Upper lobe of left lung (tissue), 4 donors: ENCODE results near the gene ARHGAP24.

ENCODE experiments used
- EP300 ChIP-seq, 4 donors: sonication (generic); formaldehyde crosslinking; IDR thresholded peaks; one replicate each; pipeline ENCODE4 v1.5.1; 2017; ENCODE audit warnings: antibody characterized with exemption in 4 of 4, control low read depth in 2 of 4
- POLR2A ChIP-seq, 4 donors: fragments of 450-650 bp; IDR thresholded peaks; one replicate each; pipeline ENCODE4 v1.5.1; 2016 to 2017; ENCODE audit warnings: antibody characterized with exemption in 4 of 4, mild to moderate bottlenecking in 2 of 4
- POLR2AphosphoS5 ChIP-seq, 2 donors: sonication (generic); formaldehyde crosslinking; IDR thresholded peaks; one replicate each; pipeline ENCODE4 v1.5.1; 2017; ENCODE audit warnings: antibody characterized with exemption in 2 of 2
- TF ChIP-seq, protein P1 (sequence below), 6 experiments: fragments of 450-650 bp in 4 of 6; fragments of 200-600 bp in 2 of 6; sonication (generic) in 2 of 6; IDR thresholded peaks; one replicate each; pipeline ENCODE4 v1.5.1; 2016 to 2019; ENCODE audit warnings: antibody characterized with exemption in 6 of 6

DNA sequence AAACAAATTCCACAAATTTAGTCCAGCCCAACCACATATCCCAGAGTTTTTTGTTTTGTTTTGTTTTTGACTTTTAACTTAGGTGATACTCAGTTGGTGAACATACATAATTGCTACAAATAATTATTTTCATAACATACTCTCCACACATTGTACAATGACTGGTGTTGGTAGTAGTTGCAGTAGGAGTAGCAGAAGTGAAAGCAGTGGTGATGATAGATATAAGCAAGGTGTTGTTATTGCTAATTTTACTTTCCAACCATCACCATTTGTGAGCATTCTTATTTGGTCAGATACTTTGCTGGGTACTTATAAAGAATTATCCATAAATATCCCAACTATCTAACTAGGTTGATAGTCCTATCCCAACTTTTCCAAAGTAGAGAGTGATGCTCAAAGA lies 47.3 kb downstream of the ARHGAP24 start:
- TF ChIP-seq, protein P1, sequence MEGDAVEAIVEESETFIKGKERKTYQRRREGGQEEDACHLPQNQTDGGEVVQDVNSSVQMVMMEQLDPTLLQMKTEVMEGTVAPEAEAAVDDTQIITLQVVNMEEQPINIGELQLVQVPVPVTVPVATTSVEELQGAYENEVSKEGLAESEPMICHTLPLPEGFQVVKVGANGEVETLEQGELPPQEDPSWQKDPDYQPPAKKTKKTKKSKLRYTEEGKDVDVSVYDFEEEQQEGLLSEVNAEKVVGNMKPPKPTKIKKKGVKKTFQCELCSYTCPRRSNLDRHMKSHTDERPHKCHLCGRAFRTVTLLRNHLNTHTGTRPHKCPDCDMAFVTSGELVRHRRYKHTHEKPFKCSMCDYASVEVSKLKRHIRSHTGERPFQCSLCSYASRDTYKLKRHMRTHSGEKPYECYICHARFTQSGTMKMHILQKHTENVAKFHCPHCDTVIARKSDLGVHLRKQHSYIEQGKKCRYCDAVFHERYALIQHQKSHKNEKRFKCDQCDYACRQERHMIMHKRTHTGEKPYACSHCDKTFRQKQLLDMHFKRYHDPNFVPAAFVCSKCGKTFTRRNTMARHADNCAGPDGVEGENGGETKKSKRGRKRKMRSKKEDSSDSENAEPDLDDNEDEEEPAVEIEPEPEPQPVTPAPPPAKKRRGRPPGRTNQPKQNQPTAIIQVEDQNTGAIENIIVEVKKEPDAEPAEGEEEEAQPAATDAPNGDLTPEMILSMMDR (IDR thresholded peaks at IDR 0.05), result no peak
- TF ChIP-seq POLR2A (IDR thresholded peaks at IDR 0.05) (no peak), EP300 (IDR thresholded peaks at IDR 0.05) (no peak), POLR2AphosphoS5 (IDR thresholded peaks at IDR 0.05) (no peak)
